Measurements from ENCODE around the gene ZNF697. TPM values are rescaled to one million over a fixed set of nuclear protein-coding genes. Genes with fewer than 3 reads are reported as not detected.
"Not testable (repeated sequence)": the region's sequence is repeated elsewhere in the genome, so short reads cannot be mapped to it uniquely, and the experiment has no call there.

Gene ZNF697
- polyA plus RNA-seq, 1 donor (not counting 4 experiments of a cell fraction or from before 2014, with no cell fraction given) = 4.7 TPM

DNA sequence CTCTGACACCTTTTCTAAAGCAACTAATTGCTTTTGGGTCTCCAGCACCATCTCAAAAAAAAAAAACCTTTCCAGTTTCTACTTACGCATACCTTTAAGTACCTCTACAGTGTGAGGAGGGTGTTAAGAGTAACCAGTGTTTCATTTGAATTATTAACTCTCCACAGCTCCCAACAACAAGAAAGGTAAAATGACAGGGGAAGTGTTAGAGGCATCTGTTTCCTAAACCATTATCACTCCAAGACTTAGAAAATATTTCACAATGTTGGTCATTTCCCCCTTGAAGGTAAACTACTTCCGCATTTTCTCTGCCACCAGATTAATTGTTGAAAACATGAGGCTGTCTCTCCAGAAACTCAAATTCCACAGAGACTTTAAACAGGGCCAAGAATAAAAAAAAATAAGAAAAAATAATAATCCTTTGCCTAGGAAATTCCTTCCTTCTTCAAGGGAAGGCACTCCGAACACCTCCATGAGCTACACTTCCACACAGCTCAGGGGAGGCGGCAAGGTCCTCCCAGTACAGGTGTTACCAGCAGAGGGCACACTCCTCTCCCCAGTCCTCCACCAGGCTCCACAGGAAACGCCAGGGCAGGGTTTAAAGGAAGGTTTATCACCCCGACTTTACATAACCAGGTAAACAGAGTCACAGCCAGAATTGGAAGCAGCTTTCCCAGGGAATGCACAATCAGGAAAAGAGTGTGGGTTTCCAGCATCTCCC is 40.8 kb downstream of the ZNF697 start:
- dilution Hi-C loops (cut with MboI; ENCODE audit: extremely low pct_ligation_motif_present, low sequenced_read_pairs); H3K9ac ChIP-seq (ENCODE audit: control insufficient read depth, extremely low read depth, insufficient read depth, low read length); H2AFZ ChIP-seq (ENCODE audit: control insufficient read depth, low read length); H3K9me1 ChIP-seq (ENCODE audit: control insufficient read depth, extremely low read depth, insufficient read depth, low read length); H3K79me2 ChIP-seq (ENCODE audit: control insufficient read depth, insufficient read depth, low read length); H3K9me3 ChIP-seq (ENCODE audit: control insufficient read depth, low read depth, low read length); H4K20me1 ChIP-seq (ENCODE audit: control insufficient read depth, extremely low read depth, insufficient read depth, low read length); FAIRE-seq; H3K27ac ChIP-seq (ENCODE audit: control insufficient read depth, insufficient read depth, low read length); H3K4me3 ChIP-seq (ENCODE audit: control insufficient read depth in 2 of 3, extremely low read depth in 1 of 3, insufficient read depth in 2 of 3, low read depth in 1 of 3, low read length in 3 of 3); H3K4me2 ChIP-seq (ENCODE audit: control insufficient read depth, extremely low read depth, insufficient read depth, low read depth, low read length); H3K36me3 ChIP-seq (ENCODE audit: control insufficient read depth in 2 of 2, extremely low read depth in 1 of 2, insufficient read depth in 2 of 2, low read length in 2 of 2); H3K27me3 ChIP-seq (ENCODE audit: control insufficient read depth, extremely low read depth, insufficient read depth, low read length); DNase-seq (ENCODE audit: low read depth, low spot score): not testable (repeated sequence)
- peaks cover 25% of the 10 kb centered on the region for H3K4me1 ChIP-seq (ENCODE audit: control insufficient read depth, extremely low read depth, insufficient read depth, low read length)

DNA sequence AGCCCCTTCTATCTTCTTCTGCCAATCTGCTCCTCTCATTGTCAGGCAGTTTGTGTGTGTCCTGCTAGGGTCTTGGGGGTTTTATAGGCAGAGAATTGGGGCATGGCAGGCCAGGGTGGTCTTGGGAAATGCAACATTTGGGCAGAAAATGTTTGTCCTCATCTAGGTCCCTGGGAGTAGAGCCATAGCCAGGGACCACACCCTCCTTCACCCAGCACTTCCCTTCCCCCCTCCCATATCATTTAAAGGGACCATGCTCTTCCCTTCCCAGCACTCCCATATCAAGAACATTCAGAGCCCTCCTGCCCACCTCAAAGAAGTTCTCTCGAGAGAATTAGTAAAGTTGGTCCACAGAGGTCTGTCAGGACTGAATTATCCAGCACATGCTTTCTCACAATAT is 41.7 kb downstream of the ZNF697 start:
- no peak for TF ChIP-seq CTCF (optimal IDR thresholded peaks at IDR 0.05 in 1 of 3, IDR thresholded peaks at IDR 0.05 in 1 of 3, conservative IDR thresholded peaks at IDR 0.05 in 1 of 3; ENCODE audit: extremely low read depth in 1 of 3, insufficient read depth in 2 of 3, low read length in 3 of 3)
- no peak for TF ChIP-seq EZH2 (IDR thresholded peaks at IDR 0.05; ENCODE audit: low read length)
- Histone ChIP-seq H4K20me1 (ENCODE audit: control insufficient read depth, extremely low read depth, insufficient read depth, low read length) (no peaks in the 10 kb centered on the region), H2AFZ (ENCODE audit: control insufficient read depth, low read length) (no peak overlapping the region), H3K4me3 (ENCODE audit: control insufficient read depth in 2 of 3, extremely low read depth in 1 of 3, insufficient read depth in 2 of 3, low read depth in 1 of 3, low read length in 3 of 3) (no peak overlapping the region), H3K9me1 (ENCODE audit: control insufficient read depth, extremely low read depth, insufficient read depth, low read length) (no peaks in the 10 kb centered on the region), H3K27ac (ENCODE audit: control insufficient read depth, insufficient read depth, low read length) (no peak overlapping the region), H3K36me3 (ENCODE audit: control insufficient read depth in 2 of 2, extremely low read depth in 1 of 2, insufficient read depth in 2 of 2, low read length in 2 of 2) (no peaks in the 10 kb centered on the region), H3K79me2 (ENCODE audit: control insufficient read depth, insufficient read depth, low read length) (no peaks in the 10 kb centered on the region), H3K4me2 (ENCODE audit: control insufficient read depth, extremely low read depth, insufficient read depth, low read depth, low read length) (no peak overlapping the region), H3K4me1 (ENCODE audit: control insufficient read depth, extremely low read depth, insufficient read depth, low read length) (peaks cover 25% of the 10 kb centered on the region), H3K9ac (ENCODE audit: control insufficient read depth, extremely low read depth, insufficient read depth, low read length) (no peak overlapping the region), H3K9me3 (ENCODE audit: control insufficient read depth, low read depth, low read length) (no peaks in the 10 kb centered on the region), H3K27me3 (ENCODE audit: control insufficient read depth, extremely low read depth, insufficient read depth, low read length) (no peaks in the 10 kb centered on the region)
- dilution Hi-C loops (cut with MboI; ENCODE audit: extremely low pct_ligation_motif_present, low sequenced_read_pairs) = no loop called here
- DNase-seq (ENCODE audit: low read depth, low spot score) = no peak
- FAIRE-seq = no peak

DNA sequence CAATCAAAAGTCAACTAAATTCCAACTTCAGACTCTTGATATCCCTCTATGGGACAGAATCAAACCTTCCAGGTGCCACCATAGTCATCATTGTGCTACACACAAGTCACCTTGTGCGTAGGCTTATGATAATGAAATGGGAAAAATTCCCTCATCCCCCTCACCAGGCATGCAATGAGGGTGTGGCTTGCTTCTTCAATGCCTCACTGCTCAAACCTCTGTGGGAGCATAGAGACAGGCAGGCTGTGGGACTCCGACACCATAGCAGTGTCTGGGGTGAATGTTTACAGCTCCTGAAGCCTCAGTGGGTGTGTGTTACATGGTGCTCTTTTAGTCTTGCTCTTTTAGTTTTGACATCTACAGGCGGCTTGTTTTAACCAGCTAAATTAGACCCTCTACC is 42.4 kb downstream of the ZNF697 start:
- no peaks in the 10 kb centered on the region for H3K36me3 ChIP-seq (ENCODE audit: control insufficient read depth in 2 of 2, extremely low read depth in 1 of 2, insufficient read depth in 2 of 2, low read length in 2 of 2)
- DNase-seq (ENCODE audit: low read depth, low spot score) = no peak
- no peak overlapping the region for H3K4me3 ChIP-seq (ENCODE audit: control insufficient read depth in 2 of 3, extremely low read depth in 1 of 3, insufficient read depth in 2 of 3, low read depth in 1 of 3, low read length in 3 of 3)
- H3K27me3 ChIP-seq (ENCODE audit: control insufficient read depth, extremely low read depth, insufficient read depth, low read length) = no peaks in the 10 kb centered on the region
- no peak overlapping the region for H3K9ac ChIP-seq (ENCODE audit: control insufficient read depth, extremely low read depth, insufficient read depth, low read length)
- TF ChIP-seq EZH2 (IDR thresholded peaks at IDR 0.05; ENCODE audit: low read length) = no peak
- TF ChIP-seq CTCF (optimal IDR thresholded peaks at IDR 0.05 in 1 of 3, IDR thresholded peaks at IDR 0.05 in 1 of 3, conservative IDR thresholded peaks at IDR 0.05 in 1 of 3; ENCODE audit: extremely low read depth in 1 of 3, insufficient read depth in 2 of 3, low read length in 3 of 3) = no peak
- no peak for FAIRE-seq
- H3K9me1 ChIP-seq (ENCODE audit: control insufficient read depth, extremely low read depth, insufficient read depth, low read length) = no peaks in the 10 kb centered on the region
- no peaks in the 10 kb centered on the region for H3K9me3 ChIP-seq (ENCODE audit: control insufficient read depth, low read depth, low read length)
- no peak overlapping the region for H2AFZ ChIP-seq (ENCODE audit: control insufficient read depth, low read length)
- H3K79me2 ChIP-seq (ENCODE audit: control insufficient read depth, insufficient read depth, low read length) = no peaks in the 10 kb centered on the region
- dilution Hi-C loops (cut with MboI; ENCODE audit: extremely low pct_ligation_motif_present, low sequenced_read_pairs) = no loop called here
- no peak overlapping the region for H3K4me2 ChIP-seq (ENCODE audit: control insufficient read depth, extremely low read depth, insufficient read depth, low read depth, low read length)
- peaks cover 25% of the 10 kb centered on the region for H3K4me1 ChIP-seq (ENCODE audit: control insufficient read depth, extremely low read depth, insufficient read depth, low read length)
- no peak overlapping the region for H3K27ac ChIP-seq (ENCODE audit: control insufficient read depth, insufficient read depth, low read length)
- H4K20me1 ChIP-seq (ENCODE audit: control insufficient read depth, extremely low read depth, insufficient read depth, low read length) = no peaks in the 10 kb centered on the region

DNA sequence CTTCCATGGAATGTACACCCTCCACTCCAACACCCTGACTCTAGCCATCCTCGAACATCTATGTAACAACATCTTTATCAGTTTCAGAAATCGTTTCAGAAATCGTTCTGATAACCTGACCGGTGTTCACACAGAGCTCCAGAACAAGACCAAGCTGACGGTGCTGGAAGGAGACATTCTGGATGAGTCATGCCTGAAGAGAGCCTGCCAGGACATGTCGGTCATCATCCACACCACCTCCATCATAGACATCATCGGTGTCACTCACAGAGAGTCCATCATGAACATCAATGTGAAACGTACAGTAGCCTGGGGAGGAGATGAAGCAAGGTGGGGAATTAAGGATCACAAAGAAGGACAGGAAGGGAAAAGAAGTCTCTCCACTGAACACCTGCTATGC is 43.0 kb downstream of the ZNF697 start:
- H3K9ac ChIP-seq (ENCODE audit: control insufficient read depth, extremely low read depth, insufficient read depth, low read length); H3K9me1 ChIP-seq (ENCODE audit: control insufficient read depth, extremely low read depth, insufficient read depth, low read length); H3K9me3 ChIP-seq (ENCODE audit: control insufficient read depth, low read depth, low read length); H3K36me3 ChIP-seq (ENCODE audit: control insufficient read depth in 2 of 2, extremely low read depth in 1 of 2, insufficient read depth in 2 of 2, low read length in 2 of 2); H4K20me1 ChIP-seq (ENCODE audit: control insufficient read depth, extremely low read depth, insufficient read depth, low read length); dilution Hi-C loops (cut with MboI; ENCODE audit: extremely low pct_ligation_motif_present, low sequenced_read_pairs); H3K79me2 ChIP-seq (ENCODE audit: control insufficient read depth, insufficient read depth, low read length); H3K27me3 ChIP-seq (ENCODE audit: control insufficient read depth, extremely low read depth, insufficient read depth, low read length): not testable (repeated sequence)
- H3K4me3 ChIP-seq (ENCODE audit: control insufficient read depth in 2 of 3, extremely low read depth in 1 of 3, insufficient read depth in 2 of 3, low read depth in 1 of 3, low read length in 3 of 3) = peak overlapping the region in 1 of 3 experiments; percentile 4
- DNase-seq (ENCODE audit: low read depth, low spot score) (peak; percentile 77), FAIRE-seq (peak; percentile 93)
- peak overlapping the region; percentile 3 for H3K27ac ChIP-seq (ENCODE audit: control insufficient read depth, insufficient read depth, low read length)
- peaks cover 25% of the 10 kb centered on the region for H3K4me1 ChIP-seq (ENCODE audit: control insufficient read depth, extremely low read depth, insufficient read depth, low read length)
- H2AFZ ChIP-seq (ENCODE audit: control insufficient read depth, low read length) = peak overlapping the region; percentile 49
- H3K4me2 ChIP-seq (ENCODE audit: control insufficient read depth, extremely low read depth, insufficient read depth, low read depth, low read length) = peak overlapping the region; percentile 29

Measured in keratinocyte (primary cell).